Measurements from ENCODE around the gene POGLUT2.

The POGLUT2 gene

GRCh38 chr13:102757006-102757405 lies 41.8 kb downstream of the POGLUT2 start:
- DNase-seq (ENCODE audit: insufficient read length): no peak
- no peak for TF ChIP-seq POLR2A (IDR thresholded peaks at IDR 0.05; ENCODE audit: low read depth, low read length)
- FAIRE-seq: no peak

DNA sequence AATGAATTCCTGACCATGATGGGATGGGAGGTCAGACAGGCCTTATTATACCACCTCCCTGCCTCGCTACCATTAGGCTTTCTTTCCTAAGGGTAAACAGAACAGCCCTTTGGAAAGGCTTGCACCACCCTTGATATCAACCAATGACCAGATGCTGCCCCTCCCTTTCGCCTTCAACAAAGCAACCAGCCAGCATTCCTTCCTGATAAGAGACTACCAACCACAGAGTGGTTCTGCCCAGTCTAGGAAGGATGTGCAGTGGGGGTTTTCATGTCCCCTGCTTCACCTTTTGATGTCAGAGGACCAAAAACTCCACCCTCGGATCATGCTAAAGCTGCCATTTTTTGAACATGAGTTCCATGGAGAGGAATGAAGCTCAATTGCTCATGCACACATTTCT lies 46.9 kb downstream of the POGLUT2 start:
- DNase-seq (ENCODE audit: insufficient read length) (no peak), FAIRE-seq (no peak)
- TF ChIP-seq TAF1 (IDR thresholded peaks at IDR 0.05; ENCODE audit: borderline replicate concordance, low read depth, low read length) (no peak), POLR2AphosphoS5 (IDR thresholded peaks at IDR 0.05; ENCODE audit: low read depth, low read length) (no peak), POLR2A (IDR thresholded peaks at IDR 0.05; ENCODE audit: low read depth, low read length) (no peak)

- DNase-seq (ENCODE audit: insufficient read length): no peak
Measured at GRCh38 chr13:102742506-102742905, 56.3 kb downstream of the POGLUT2 start.

DNA sequence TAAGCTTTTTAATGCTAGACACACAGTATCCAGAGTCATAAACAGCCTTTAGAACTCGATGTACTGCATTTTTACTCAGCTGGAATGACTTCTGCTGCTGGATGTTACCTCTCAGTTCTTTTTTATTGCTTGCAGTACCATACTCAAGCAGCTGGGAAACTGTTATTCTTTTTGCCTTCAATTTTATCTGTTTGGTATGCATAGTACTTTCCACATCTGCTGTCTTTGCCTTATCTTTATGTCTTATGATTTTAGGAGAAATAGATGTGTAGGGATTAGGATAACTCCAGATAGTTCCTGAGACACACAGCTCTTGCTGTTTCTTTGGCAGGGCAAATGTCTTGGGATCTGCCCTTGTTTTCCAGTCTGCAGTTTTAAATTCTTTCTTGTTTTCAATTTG lies 56.7 kb downstream of the POGLUT2 start:
- no peak for DNase-seq (ENCODE audit: insufficient read length)
- FAIRE-seq: no peak
- TF ChIP-seq TAF1 (IDR thresholded peaks at IDR 0.05; ENCODE audit: borderline replicate concordance, low read depth, low read length) (no peak), POLR2A (IDR thresholded peaks at IDR 0.05; ENCODE audit: low read depth, low read length) (no peak), POLR2AphosphoS5 (IDR thresholded peaks at IDR 0.05; ENCODE audit: low read depth, low read length) (no peak)

More at GRCh38 chr13:102742506-102742905, 56.3 kb downstream of the POGLUT2 start:
- no peak for FAIRE-seq
- TF ChIP-seq POLR2AphosphoS5 (IDR thresholded peaks at IDR 0.05; ENCODE audit: low read depth, low read length) (no peak), POLR2A (IDR thresholded peaks at IDR 0.05; ENCODE audit: low read depth, low read length) (no peak), TAF1 (IDR thresholded peaks at IDR 0.05; ENCODE audit: borderline replicate concordance, low read depth, low read length) (no peak)

All from GM12892 (cell line).